ENCODE results near the gene ATXN1. TPM values are rescaled to one million over a fixed set of nuclear protein-coding genes. Genes with fewer than 3 reads are reported as not detected.

The ATXN1 gene
- polyA plus RNA-seq, 1 donor: 13.6 TPM

- WGBS (ENCODE audit: insufficient coverage, low lambda C conversion rate): 100% methylated on average over 1 of the region's 10 CpGs
- no peak overlapping the region for H3K27ac ChIP-seq (ENCODE audit: low read length)
- DNase-seq: no peak
Measured at GRCh38 chr6:16374461-16375200, 386.6 kb downstream of the ATXN1 start.

GRCh38 chr6:16374016-16374415, 387.2 kb downstream of the ATXN1 start:
- Histone ChIP-seq H3K9me3 (ENCODE audit: control insufficient read depth, low read depth, low read length) (no peaks in the 10 kb centered on the region), H3K36me3 (ENCODE audit: control insufficient read depth, insufficient read depth, low read length) (no peaks in the 10 kb centered on the region), H3K4me1 (ENCODE audit: control insufficient read depth, insufficient read depth, low read length) (no peaks in the 10 kb centered on the region), H3K4me3 (ENCODE audit: low read length) (no peak overlapping the region), H3K27ac (ENCODE audit: low read length) (no peak overlapping the region), H3K27me3 (ENCODE audit: control insufficient read depth, insufficient read depth, low read length) (no peaks in the 10 kb centered on the region)
- WGBS (ENCODE audit: insufficient coverage, low lambda C conversion rate): no CpG with 5 or more reads among the region's 3 CpGs
- no peak for DNase-seq

More at GRCh38 chr6:16374461-16375200, 386.6 kb downstream of the ATXN1 start:
- no peaks in the 10 kb centered on the region for H3K36me3 ChIP-seq (ENCODE audit: control insufficient read depth, insufficient read depth, low read length)
- no peaks in the 10 kb centered on the region for H3K4me1 ChIP-seq (ENCODE audit: control insufficient read depth, insufficient read depth, low read length)
- no peaks in the 10 kb centered on the region for H3K27me3 ChIP-seq (ENCODE audit: control insufficient read depth, insufficient read depth, low read length)
- no peak overlapping the region for H3K4me3 ChIP-seq (ENCODE audit: low read length)
- no peaks in the 10 kb centered on the region for H3K9me3 ChIP-seq (ENCODE audit: control insufficient read depth, low read depth, low read length)

GRCh38 chr6:16372029-16372776, 389.1 kb downstream of the ATXN1 start:
- H3K9me3 ChIP-seq (ENCODE audit: control insufficient read depth, low read depth, low read length): no peaks in the 10 kb centered on the region
- no peaks in the 10 kb centered on the region for H3K27me3 ChIP-seq (ENCODE audit: control insufficient read depth, insufficient read depth, low read length)
- WGBS (ENCODE audit: insufficient coverage, low lambda C conversion rate): no CpG with 5 or more reads among the region's 1 CpG
- DNase-seq: no peak
- no peak overlapping the region for H3K4me3 ChIP-seq (ENCODE audit: low read length)
- no peak overlapping the region for H3K27ac ChIP-seq (ENCODE audit: low read length)
- no peaks in the 10 kb centered on the region for H3K36me3 ChIP-seq (ENCODE audit: control insufficient read depth, insufficient read depth, low read length)
- peaks cover 5% of the 10 kb centered on the region for H3K4me1 ChIP-seq (ENCODE audit: control insufficient read depth, insufficient read depth, low read length)

GRCh38 chr6:16371401-16371800, 389.9 kb downstream of the ATXN1 start:
- H3K27ac ChIP-seq (ENCODE audit: low read length): no peak overlapping the region
- peaks cover 5% of the 10 kb centered on the region for H3K4me1 ChIP-seq (ENCODE audit: control insufficient read depth, insufficient read depth, low read length)
- no peaks in the 10 kb centered on the region for H3K36me3 ChIP-seq (ENCODE audit: control insufficient read depth, insufficient read depth, low read length)
- WGBS (ENCODE audit: insufficient coverage, low lambda C conversion rate): no CpG with 5 or more reads among the region's 1 CpG
- no peak overlapping the region for H3K4me3 ChIP-seq (ENCODE audit: low read length)
- H3K27me3 ChIP-seq (ENCODE audit: control insufficient read depth, insufficient read depth, low read length): no peaks in the 10 kb centered on the region
- no peak for DNase-seq
- H3K9me3 ChIP-seq (ENCODE audit: control insufficient read depth, low read depth, low read length): no peaks in the 10 kb centered on the region

- Histone ChIP-seq H3K4me1 (ENCODE audit: control insufficient read depth, insufficient read depth, low read length) (peaks cover 5% of the 10 kb centered on the region), H3K36me3 (ENCODE audit: control insufficient read depth, insufficient read depth, low read length) (no peaks in the 10 kb centered on the region), H3K27ac (ENCODE audit: low read length) (no peak overlapping the region), H3K27me3 (ENCODE audit: control insufficient read depth, insufficient read depth, low read length) (no peaks in the 10 kb centered on the region), H3K9me3 (ENCODE audit: control insufficient read depth, low read depth, low read length) (no peaks in the 10 kb centered on the region), H3K4me3 (ENCODE audit: low read length) (no peak overlapping the region)
- no CpG with 5 or more reads among the region's 2 CpGs for WGBS (ENCODE audit: insufficient coverage, low lambda C conversion rate)
- DNase-seq: no peak
Measured at GRCh38 chr6:16370943-16371342, 390.3 kb downstream of the ATXN1 start.

- Histone ChIP-seq H3K27ac (ENCODE audit: low read length) (no peak overlapping the region), H3K36me3 (ENCODE audit: control insufficient read depth, insufficient read depth, low read length) (no peaks in the 10 kb centered on the region), H3K4me1 (ENCODE audit: control insufficient read depth, insufficient read depth, low read length) (peaks cover 5% of the 10 kb centered on the region), H3K27me3 (ENCODE audit: control insufficient read depth, insufficient read depth, low read length) (no peaks in the 10 kb centered on the region), H3K4me3 (ENCODE audit: low read length) (no peak overlapping the region), H3K9me3 (ENCODE audit: control insufficient read depth, low read depth, low read length) (no peaks in the 10 kb centered on the region)
- no peak for DNase-seq
- WGBS (ENCODE audit: insufficient coverage, low lambda C conversion rate): 80% methylated on average over 1 of the region's 5 CpGs
Measured at GRCh38 chr6:16369989-16370388, 391.3 kb downstream of the ATXN1 start.

GRCh38 chr6:16369140-16369745, 392.0 kb downstream of the ATXN1 start:
- H3K4me1 ChIP-seq (ENCODE audit: control insufficient read depth, insufficient read depth, low read length): peaks cover 5% of the 10 kb centered on the region
- no peaks in the 10 kb centered on the region for H3K9me3 ChIP-seq (ENCODE audit: control insufficient read depth, low read depth, low read length)
- H3K4me3 ChIP-seq (ENCODE audit: low read length): no peak overlapping the region
- no peak for DNase-seq
- no CpG with 5 or more reads among the region's 8 CpGs for WGBS (ENCODE audit: insufficient coverage, low lambda C conversion rate)
- H3K36me3 ChIP-seq (ENCODE audit: control insufficient read depth, insufficient read depth, low read length): no peaks in the 10 kb centered on the region
- no peaks in the 10 kb centered on the region for H3K27me3 ChIP-seq (ENCODE audit: control insufficient read depth, insufficient read depth, low read length)
- no peak overlapping the region for H3K27ac ChIP-seq (ENCODE audit: low read length)

- peak overlapping the region; percentile 61 for H3K27ac ChIP-seq (ENCODE audit: low read length)
- WGBS (ENCODE audit: insufficient coverage, low lambda C conversion rate): no CpG with 5 or more reads among the region's 3 CpGs
Measured at GRCh38 chr6:16367571-16367970, 393.7 kb downstream of the ATXN1 start.

GRCh38 chr6:16363749-16364148, 397.5 kb downstream of the ATXN1 start:
- no peaks in the 10 kb centered on the region for H3K36me3 ChIP-seq (ENCODE audit: control insufficient read depth, insufficient read depth, low read length)

More at GRCh38 chr6:16367571-16367970, 393.7 kb downstream of the ATXN1 start:
- no peak for DNase-seq
- Histone ChIP-seq H3K27me3 (ENCODE audit: control insufficient read depth, insufficient read depth, low read length) (no peaks in the 10 kb centered on the region), H3K4me3 (ENCODE audit: low read length) (no peak overlapping the region), H3K9me3 (ENCODE audit: control insufficient read depth, low read depth, low read length) (no peaks in the 10 kb centered on the region), H3K4me1 (ENCODE audit: control insufficient read depth, insufficient read depth, low read length) (peaks cover 5% of the 10 kb centered on the region), H3K36me3 (ENCODE audit: control insufficient read depth, insufficient read depth, low read length) (no peaks in the 10 kb centered on the region)

GRCh38 chr6:16362819-16363589, 398.3 kb downstream of the ATXN1 start:
- DNase-seq: no peak
- H3K36me3 ChIP-seq (ENCODE audit: control insufficient read depth, insufficient read depth, low read length): no peaks in the 10 kb centered on the region
- no peak overlapping the region for H3K4me3 ChIP-seq (ENCODE audit: low read length)
- H3K4me1 ChIP-seq (ENCODE audit: control insufficient read depth, insufficient read depth, low read length): peaks cover 19% of the 10 kb centered on the region
- no peak overlapping the region for H3K27ac ChIP-seq (ENCODE audit: low read length)
- H3K9me3 ChIP-seq (ENCODE audit: control insufficient read depth, low read depth, low read length): no peaks in the 10 kb centered on the region
- 100% methylated on average over 1 of the region's 4 CpGs for WGBS (ENCODE audit: insufficient coverage, low lambda C conversion rate)
- H3K27me3 ChIP-seq (ENCODE audit: control insufficient read depth, insufficient read depth, low read length): no peaks in the 10 kb centered on the region

More at GRCh38 chr6:16363749-16364148, 397.5 kb downstream of the ATXN1 start:
- no peak for DNase-seq
- Histone ChIP-seq H3K27ac (ENCODE audit: low read length) (no peak overlapping the region), H3K27me3 (ENCODE audit: control insufficient read depth, insufficient read depth, low read length) (no peaks in the 10 kb centered on the region), H3K9me3 (ENCODE audit: control insufficient read depth, low read depth, low read length) (no peaks in the 10 kb centered on the region), H3K4me1 (ENCODE audit: control insufficient read depth, insufficient read depth, low read length) (peaks cover 19% of the 10 kb centered on the region), H3K4me3 (ENCODE audit: low read length) (no peak overlapping the region)
- 100% methylated on average over 1 of the region's 4 CpGs for whole genome bisulfite sequencing (ENCODE audit: insufficient coverage, low lambda C conversion rate)

Measured in large intestine (tissue), 3 donors.